Iris pigment epithelial cell (primary cell): Measurements from ENCODE around the gene HSD17B10.
A peak's percentile ranks its signal among the peaks of the same experiment; 100 is the strongest.
"Not testable (repeated sequence)": the region's sequence is repeated elsewhere in the genome, so short reads cannot be mapped to it uniquely, and the experiment has no call there.

Experiments used
- DNase-seq: peaks from one replicate; pipeline ENCODE4 v3.0.0-alpha.2; 2011; ENCODE audit warnings: low read depth

HSD17B10 gene

DNA sequence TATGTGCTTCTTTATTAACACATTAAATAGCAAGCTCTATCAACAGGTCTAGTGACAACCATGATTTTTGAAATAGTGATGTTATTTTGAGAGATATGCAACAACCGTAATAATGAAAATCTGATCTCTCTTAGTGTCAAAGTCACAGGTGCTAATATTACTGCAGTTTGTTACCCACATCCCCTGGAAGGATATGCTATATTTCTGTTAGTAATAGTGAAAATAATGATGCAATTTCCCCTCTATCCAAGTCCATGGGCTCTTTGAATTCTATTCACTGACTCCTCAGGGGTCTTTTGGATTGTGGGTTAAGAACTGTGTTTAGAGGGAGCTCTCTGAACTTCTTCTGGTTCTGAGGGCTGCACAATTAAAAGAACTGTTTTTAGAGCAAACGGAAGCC lies 3.0 kb upstream of the HSD17B10 start:
- no peak for DNase-seq

DNA sequence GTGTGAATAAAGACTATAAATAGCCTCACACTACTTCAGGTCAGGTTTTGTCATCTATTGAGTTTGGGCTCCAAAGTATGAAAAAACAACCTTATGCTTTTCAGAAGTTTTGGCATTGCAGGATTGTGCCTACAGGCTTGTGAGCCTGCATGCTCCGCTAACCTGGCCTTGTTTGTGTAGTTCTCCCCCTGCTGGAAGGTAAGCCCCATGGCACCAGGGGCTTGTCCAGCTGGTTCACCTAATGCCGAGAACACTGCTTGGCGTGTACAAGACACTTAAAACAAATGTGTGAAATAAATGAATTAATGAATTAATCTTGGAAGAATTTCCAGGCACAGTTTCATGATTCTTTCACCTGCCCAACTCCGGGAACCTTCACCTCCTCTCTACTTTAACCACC lies 1.8 kb upstream of the HSD17B10 start:
- DNase-seq = peak; percentile 73

DNA sequence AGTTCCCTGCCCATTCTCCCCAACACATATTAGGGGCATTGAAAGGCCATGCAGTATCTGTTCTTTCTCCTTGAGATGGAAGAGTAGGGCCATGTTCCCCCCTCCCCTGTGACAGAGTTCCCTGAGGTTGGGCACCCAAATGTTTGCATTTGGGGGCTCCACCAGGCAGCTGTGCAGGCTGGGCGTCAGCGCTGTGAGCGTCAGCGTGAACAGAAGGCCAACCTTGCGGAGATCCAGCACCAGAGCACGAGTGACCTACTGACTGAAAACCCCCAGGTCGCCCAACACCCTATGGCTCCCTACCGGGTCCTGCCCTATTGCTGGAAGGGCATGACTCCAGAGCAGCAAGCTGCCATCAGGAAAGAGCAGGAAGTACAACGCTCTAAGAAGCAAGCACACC lies 3.9 kb downstream of the HSD17B10 start:
- no peak for DNase-seq

DNA sequence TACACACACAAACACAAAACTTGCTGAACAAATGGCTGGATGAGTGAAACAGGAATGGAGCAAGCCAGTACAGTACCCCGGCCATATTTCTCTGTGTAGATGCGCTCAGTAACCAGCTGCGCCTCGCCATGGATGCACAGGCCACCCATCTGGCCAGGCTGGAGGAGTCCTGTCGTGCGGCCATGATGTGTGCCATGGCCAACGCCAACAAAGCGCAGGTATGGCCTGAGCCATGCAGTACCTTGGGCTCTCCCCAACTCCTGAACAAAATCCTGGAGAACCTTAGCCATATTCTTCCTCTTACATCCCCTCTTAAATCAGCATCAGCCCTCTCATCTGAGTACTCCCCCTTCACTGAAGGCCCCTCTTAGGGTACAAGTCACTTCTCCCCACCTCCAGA lies 4.4 kb downstream of the HSD17B10 start:
- DNase-seq = no peak

DNA sequence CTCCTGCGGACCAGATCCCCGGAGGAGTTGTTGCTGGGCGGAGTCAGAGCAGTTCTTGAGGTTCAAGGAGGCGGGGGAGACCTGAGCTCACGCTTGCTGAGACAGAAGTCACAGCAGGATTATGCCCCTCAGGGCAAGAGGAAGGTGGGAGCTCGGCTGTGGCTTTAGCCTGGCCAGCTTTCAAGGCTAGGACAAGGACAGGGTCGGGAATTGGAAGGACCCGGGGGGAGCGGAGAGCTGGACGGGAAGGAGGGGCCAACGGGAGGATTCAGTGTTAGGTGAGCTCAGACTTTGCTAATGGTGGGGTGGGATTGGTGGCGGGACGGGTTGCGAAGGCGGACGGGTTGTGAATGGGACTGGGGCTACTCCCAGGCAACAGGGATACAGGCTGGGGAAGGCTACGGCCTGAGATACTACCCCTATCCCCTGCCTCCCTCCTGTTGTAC lies 11.3 kb downstream of the HSD17B10 start, which contains the start of gene RIBC1:
RIBC1 (plus strand) TSS at position 13 of the 446 bp plus-strand sequence. CDS start 3,404 bp downstream, outside the sequence.
- no peak for DNase-seq

DNA sequence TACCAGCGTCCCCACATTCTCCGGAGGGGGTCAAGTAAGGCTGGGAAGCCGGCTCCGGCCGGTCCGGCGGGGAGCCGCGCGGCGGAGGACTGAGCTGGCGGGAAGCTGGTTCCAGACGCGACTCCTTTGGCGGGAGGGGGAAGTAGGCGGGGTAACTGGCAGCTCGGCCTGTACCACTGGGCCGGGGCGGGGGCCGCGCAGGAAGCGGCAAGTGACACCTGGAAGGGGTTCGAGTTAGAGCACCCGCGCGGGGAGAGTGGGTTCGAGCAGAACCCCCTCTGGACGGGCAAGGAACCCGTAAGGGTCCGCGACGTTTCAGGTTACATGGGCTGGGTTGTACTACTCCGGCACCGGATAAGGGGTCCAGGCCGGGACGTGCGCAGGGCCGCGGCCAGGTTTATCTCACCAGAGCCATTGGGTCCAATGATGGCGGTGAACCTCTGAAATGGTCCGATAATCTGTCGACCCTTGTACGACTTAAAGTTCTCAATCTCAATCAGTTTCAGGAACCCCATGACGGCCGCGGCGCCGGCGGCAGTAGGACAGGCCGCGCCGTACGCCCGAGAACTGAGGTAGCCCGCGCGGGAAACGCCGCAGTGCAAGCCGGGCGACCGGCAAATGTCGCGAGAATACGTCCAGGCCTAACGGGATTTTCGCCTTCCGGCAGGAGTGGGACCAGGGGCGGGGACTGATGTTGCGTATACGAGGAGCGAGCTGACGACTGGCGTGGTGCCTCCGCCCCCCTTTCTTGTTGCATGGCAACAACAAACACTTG lies 11.9 kb downstream of the HSD17B10 start, which contains the start of gene SMC1A:
SMC1A (minus strand) TSS at position 569 of the 775 bp plus-strand sequence; CDS start at position 515, 54 bp downstream.
- peak; percentile 99 for DNase-seq

DNA sequence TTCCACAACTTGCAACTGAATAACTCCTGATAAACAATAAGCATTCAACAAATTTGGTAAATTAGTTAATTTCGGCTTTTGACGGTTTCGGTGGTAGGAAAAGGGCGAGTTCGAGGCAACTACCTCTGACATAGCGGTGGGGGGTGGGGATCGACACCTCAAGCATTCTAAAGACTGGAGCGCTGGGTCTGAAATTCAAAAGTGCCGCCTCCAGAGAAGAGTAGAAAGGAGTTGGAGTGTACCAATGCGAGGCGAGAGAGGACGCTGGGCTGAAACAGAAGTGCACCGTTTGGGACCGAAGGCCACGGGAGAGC lies 12.4 kb downstream of the HSD17B10 start:
- no peak for DNase-seq

DNA sequence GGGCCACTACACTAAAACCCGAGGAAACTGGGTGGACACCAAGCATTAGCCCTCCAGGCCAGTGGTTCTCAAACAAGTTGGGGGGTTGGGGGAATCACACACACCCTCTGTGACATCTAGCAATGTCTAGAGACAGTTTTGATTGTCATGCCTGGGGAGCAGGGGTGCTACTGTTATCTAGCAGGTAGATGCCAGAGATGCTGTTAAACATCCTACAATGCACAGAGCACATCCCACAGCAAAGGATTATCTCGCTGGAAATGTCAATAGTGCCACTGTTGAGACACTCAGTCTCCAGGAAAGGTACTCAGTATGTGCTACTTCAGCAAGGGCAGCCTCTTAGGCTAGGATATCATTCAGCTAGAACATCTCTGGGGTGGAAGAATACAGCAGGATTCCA lies 13.0 kb downstream of the HSD17B10 start:
- no peak for DNase-seq

DNA sequence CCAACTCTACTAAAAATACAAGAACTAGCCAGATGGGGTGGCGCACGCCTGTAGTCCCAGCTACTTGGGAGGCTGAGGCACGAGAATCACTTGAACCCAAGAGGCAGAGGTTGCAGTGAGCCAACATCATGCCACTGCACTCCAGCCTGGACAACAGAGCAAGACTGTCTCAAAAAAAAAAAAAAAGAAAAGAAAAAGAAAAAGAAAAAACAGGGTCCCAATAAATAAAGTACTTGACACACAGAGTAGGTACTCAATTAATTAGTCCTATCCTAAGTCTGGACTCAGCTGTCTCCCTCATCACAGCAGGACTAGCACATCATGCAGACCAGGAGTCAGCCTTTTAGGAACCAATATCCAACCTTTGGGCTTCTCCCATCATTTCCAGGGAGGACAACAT lies 13.8 kb downstream of the HSD17B10 start:
- DNase-seq = not testable (repeated sequence)

DNA sequence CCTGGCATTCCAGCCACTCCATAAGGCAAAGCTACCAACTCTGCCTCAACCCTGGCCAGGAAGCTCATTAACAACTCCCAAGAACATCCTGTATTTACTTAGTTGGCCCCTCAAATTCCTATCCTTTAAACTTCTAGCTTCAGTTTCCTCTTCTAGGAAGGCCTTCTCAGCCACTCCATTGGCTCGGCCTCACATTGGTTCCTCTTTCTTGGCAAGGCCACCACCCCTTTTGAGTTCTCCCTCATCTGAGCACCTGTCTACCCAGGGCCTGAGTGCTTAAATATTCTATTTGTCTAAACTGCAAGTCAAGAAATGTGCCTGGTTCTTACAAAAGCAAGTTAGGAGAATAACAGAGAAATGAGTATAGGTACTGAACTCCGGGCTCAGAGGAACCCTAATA lies 21.7 kb downstream of the HSD17B10 start:
- no peak for DNase-seq

DNA sequence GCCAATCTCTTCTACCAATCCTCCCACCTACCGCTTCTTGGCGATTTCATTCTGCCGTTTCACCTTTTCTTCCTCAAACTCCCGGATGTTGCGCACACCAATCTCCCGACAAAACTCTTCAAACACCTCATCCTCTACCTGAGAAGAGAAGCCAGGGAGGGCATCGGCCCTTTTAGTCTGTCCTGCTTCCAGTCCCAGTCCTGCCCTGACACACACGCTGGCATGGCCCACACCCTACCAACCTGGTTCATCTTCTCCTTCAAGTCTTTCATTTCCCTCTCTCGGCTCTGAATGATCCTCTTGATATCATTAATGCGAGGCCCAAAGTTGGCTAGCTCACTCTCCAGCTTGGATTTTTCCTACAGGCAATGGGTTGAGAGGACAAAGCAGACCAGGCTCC lies 30.6 kb downstream of the HSD17B10 start:
- no peak for DNase-seq

DNA sequence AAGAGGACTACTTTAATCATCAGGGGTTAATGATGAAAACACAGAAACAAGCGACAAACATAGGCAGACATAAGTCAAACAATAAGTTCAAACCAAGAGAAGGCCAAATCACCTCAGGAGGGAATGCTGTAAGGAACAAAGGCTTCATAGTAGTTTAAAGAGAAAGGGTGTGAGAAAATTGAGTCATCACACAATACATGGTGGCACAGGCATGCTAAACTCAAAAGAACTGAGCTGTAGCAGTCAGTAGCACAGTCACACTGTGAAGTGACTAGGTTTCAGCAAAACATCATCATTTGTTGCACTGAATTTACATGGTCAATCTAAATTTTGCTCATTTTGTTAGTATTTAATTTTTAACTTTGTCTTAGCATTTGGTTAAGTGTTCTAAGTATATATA lies 36.0 kb downstream of the HSD17B10 start:
- DNase-seq = no peak

DNA sequence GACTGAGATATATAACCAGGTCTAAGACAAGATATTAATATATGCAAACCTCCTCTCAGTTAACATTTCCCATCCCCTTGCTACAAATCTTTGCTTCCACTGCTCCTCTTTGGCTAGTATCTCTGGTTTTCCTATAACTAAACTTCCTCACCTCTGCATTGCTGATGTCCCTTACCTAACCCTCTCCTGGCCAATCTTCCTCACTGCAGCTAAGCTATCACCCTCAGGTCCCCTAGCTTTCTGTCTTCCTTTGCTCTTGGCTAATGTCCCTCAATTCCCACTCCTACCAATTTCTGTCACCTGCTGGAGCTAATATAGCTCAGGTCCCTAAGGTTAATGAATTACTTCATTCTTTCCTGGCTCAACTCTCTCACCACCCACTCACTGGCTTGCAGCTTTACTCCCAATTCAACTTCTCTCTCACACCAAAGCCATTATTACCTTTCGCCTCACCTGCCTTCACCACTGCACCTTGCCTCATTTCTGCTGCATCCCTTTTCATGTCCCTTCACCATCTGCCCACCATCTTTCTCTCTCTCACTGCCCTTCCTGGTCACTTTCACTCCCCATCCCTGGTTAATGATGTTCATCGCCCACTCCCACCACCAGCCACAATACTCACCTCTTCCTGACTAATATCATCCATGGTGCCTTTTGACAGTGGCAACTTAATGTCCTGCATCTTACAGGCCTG lies 38.4 kb downstream of the HSD17B10 start:
- no peak for DNase-seq

DNA sequence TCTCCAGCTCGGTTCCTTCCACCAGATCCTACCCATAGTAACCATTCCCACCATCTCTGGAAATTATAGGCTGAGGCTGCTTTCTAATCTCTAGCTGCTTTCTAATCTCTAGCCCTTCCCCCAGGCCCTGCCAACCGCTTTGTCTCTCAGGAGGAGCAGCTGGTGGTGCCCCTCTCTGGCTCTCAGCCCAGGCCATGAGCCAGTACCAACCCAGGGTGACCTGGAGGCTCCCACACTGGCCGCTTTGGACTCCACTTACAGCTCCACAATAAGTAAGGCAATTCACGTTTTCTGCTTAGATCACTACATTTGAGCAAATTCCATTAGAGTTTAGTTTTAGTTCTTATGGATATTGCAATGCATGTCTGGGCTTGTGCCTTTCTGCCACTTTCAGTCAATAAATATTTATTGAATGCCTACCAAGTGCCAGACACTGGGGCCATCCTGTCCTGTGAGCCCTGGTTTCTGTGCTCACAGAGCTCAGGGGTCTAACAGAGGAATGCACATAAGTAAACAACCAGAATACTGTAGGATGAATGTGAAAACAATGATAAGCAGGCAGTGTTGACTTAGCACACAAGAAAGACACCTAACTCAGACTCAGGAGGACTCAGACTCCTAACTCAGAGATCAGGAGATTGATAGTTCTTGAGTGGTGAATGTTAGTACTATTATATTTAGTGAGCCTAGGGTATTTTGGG lies 50.6 kb downstream of the HSD17B10 start:
- DNase-seq = peak; percentile 1
